SH-SY5Y (cell line): ENCODE data around the gene PPP3CB.

ENCODE experiments used
- GATA2 ChIP-seq: IDR thresholded peaks from 2 replicates; pipeline ENCODE4 v1.6.1; 2011; ENCODE audit warnings: mild to moderate bottlenecking, low read depth, low read length
- GATA3 ChIP-seq: IDR thresholded peaks from 2 replicates; pipeline ENCODE4 v1.6.1; 2011; ENCODE audit warnings: low read depth, mild to moderate bottlenecking, low read length, moderate library complexity

GRCh38 chr10:73439055-73439454 is 56.8 kb downstream of the PPP3CB start:
- no peak for TF ChIP-seq GATA3
- no peak for TF ChIP-seq GATA2
